HG03571 (cell line): Measurements from ENCODE around the gene OVCH2.
"Not testable (repeated sequence)": the region's sequence is repeated elsewhere in the genome, so short reads cannot be mapped to it uniquely, and the experiment has no call there.

Source experiments
- ATAC-seq: cut with Tn5 transposase; IDR thresholded peaks from one replicate; pipeline ENCODE4 v1.9.1; 2021; ENCODE audit not compliant: unreplicated experiment

The OVCH2 gene

GRCh38 chr11:7706377-7706776 is at the start of gene OVCH2:
OVCH2 (minus strand) TSS chr11:7706477; CDS start chr11:7706394, 83 bp downstream.
- no peak for ATAC-seq

GRCh38 chr11:7749456-7749855 is 43.2 kb upstream of the OVCH2 start:
- no peak for ATAC-seq

GRCh38 chr11:7734767-7735166 is 28.5 kb upstream of the OVCH2 start:
- ATAC-seq: not testable (repeated sequence)

- no peak for ATAC-seq
Observed at GRCh38 chr11:7714786-7715185, 8.5 kb upstream of the OVCH2 start.

- ATAC-seq: no peak
Observed at GRCh38 chr11:7703740-7704139, 2.5 kb downstream of the OVCH2 start.

GRCh38 chr11:7696424-7696823 is 9.9 kb downstream of the OVCH2 start:
- ATAC-seq: no peak

- ATAC-seq: no peak
Observed at GRCh38 chr11:7694235-7694634, 12.0 kb downstream of the OVCH2 start.

GRCh38 chr11:7692426-7692825 is 13.9 kb downstream of the OVCH2 start:
- ATAC-seq: no peak

GRCh38 chr11:7691759-7692350 is 14.4 kb downstream of the OVCH2 start:
- ATAC-seq: no peak

- ATAC-seq: no peak
Observed at GRCh38 chr11:7690648-7691047, 15.6 kb downstream of the OVCH2 start.

GRCh38 chr11:7689239-7689638 is 17.0 kb downstream of the OVCH2 start:
- ATAC-seq: no peak

GRCh38 chr11:7688238-7688826 is 17.9 kb downstream of the OVCH2 start:
- ATAC-seq: no peak

- no peak for ATAC-seq
Observed at GRCh38 chr11:7687386-7687785, 18.9 kb downstream of the OVCH2 start.

- no peak for ATAC-seq
Observed at GRCh38 chr11:7686761-7687160, 19.5 kb downstream of the OVCH2 start.

GRCh38 chr11:7683571-7683970 is 22.7 kb downstream of the OVCH2 start:
- ATAC-seq: no peak

GRCh38 chr11:7677796-7678201 is 28.5 kb downstream of the OVCH2 start:
- no peak for ATAC-seq

GRCh38 chr11:7677071-7677470 is 29.2 kb downstream of the OVCH2 start:
- ATAC-seq: no peak

GRCh38 chr11:7675631-7676030 is 30.6 kb downstream of the OVCH2 start:
- ATAC-seq: no peak

- no peak for ATAC-seq
Observed at GRCh38 chr11:7673724-7674434, 32.4 kb downstream of the OVCH2 start.

GRCh38 chr11:7672960-7673723 is 33.1 kb downstream of the OVCH2 start, which contains the start of gene CYB5R2:
CYB5R2 (minus strand) TSS chr11:7673500; CDS start chr11:7672825, 675 bp downstream.
- ATAC-seq: no peak

- peak; percentile 24 for ATAC-seq
Observed at GRCh38 chr11:7672276-7672959, 33.9 kb downstream of the OVCH2 start.
